Measurements from ENCODE around the gene RPL26.

GRCh38 chr17:8383143-8383822, at the start of gene RPL26:
- TF ChIP-seq ZNF8 (CRISPR knock-in tag; IDR thresholded peaks at IDR 0.05), result no peak
- TF ChIP-seq BACH2 (CRISPR knock-in tag; IDR thresholded peaks at IDR 0.05; ENCODE audit: borderline replicate concordance), result no peak
- no peak for TF ChIP-seq ZFP30 (CRISPR knock-in tag; IDR thresholded peaks at IDR 0.05)
- no peak for TF ChIP-seq ZC3H10 (CRISPR knock-in tag; IDR thresholded peaks at IDR 0.05)
- no peak for TF ChIP-seq ARNTL (CRISPR knock-in tag; IDR thresholded peaks at IDR 0.05; ENCODE audit: borderline replicate concordance, low read depth)
- TF ChIP-seq CREB5 (CRISPR knock-in tag; IDR thresholded peaks at IDR 0.05; ENCODE audit: low read depth), result no peak
- no peak for TF ChIP-seq ZNF70 (CRISPR knock-in tag; IDR thresholded peaks at IDR 0.05)
- TF ChIP-seq PATZ1 (CRISPR knock-in tag; IDR thresholded peaks at IDR 0.05; ENCODE audit: borderline replicate concordance), result peak; percentile 25; the same call in 1 of the 2 replicates
- TF ChIP-seq RARB (CRISPR knock-in tag; IDR thresholded peaks at IDR 0.05), result no peak

All from SK-N-SH treated with all-trans-retinoic acid at 6 μM for 48 hours (cell line).